Endothelial cell of coronary artery (primary cell): Measurements from ENCODE around the gene FER. TPM values are rescaled to one million over a fixed set of nuclear protein-coding genes. Genes with fewer than 3 reads are reported as not detected.

ENCODE experiments used
- total RNA-seq: library from RNA; depleted of rRNA; stranded (reverse); fragments of >200 nt; gene quantifications from 2 replicates; pipeline ENCODE4 v1.2.3, GENCODE V29; 2014

FER gene
- total RNA-seq = 19.6 and 24.1 TPM in 2 replicates

DNA sequence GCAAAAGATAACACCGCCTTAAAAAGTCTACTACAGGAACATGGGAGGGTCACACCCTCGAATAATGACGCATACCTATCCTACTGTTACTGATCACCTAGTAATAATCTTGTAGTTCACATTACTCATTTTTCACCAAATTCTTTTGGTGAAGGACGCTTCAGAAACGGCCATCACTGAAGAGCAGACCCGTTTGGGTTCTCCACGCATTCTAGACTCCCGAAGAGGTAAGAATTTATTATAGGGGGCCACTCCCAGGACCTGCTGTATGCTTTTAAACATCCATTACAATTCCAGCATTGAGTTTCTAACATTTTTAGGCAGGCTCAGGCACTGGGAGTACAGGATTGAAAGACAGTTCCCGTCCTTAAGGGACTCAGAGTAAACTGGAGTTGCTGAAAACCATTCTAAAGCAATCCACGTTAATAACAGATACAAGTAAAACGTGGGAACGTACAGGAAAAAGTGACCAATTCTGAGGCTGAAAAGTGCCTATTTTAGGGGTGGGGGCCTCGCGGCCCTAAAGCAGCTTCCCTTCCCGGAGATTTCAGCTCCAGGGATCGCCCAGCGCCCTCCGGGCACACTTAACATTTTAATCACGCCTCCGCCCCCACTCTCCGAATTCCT lies at the start of gene FER:
FER (plus strand) TSS at position 124 of the 627 bp plus-strand sequence. CDS start 50,286 bp downstream, outside the sequence.

